NCI-H526 (cell line): ENCODE data around the gene DYSF.

Experiments used
- DNase-seq, 2 experiments: peaks; one replicate each; lab custom pipeline; 2025; lab: John Stamatoyannopoulos, UW

Gene DYSF

GRCh38 chr2:71575966-71576365 is 122.6 kb downstream of the DYSF start:
- DNase-seq, result no peak

- no peak for DNase-seq
Measured at GRCh38 chr2:71576541-71576940, 123.2 kb downstream of the DYSF start.

DNA sequence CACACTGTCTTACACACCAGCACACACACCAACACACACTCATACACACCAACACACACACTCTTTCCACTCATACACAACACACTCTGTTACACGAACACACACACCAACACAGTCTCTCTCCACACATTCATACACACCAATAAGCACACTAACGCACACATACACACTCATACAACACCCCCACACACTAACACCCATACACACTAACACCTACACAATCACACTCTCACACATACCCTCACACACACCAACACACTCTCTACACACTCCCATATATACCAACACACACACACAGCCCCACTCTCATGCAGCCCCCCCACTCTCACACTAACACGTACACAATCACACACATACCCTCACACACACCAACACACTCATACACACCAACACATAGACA is 123.8 kb downstream of the DYSF start:
- no peak for DNase-seq

- no peak for DNase-seq
Measured at GRCh38 chr2:71578767-71579342, 125.5 kb downstream of the DYSF start.

DNA sequence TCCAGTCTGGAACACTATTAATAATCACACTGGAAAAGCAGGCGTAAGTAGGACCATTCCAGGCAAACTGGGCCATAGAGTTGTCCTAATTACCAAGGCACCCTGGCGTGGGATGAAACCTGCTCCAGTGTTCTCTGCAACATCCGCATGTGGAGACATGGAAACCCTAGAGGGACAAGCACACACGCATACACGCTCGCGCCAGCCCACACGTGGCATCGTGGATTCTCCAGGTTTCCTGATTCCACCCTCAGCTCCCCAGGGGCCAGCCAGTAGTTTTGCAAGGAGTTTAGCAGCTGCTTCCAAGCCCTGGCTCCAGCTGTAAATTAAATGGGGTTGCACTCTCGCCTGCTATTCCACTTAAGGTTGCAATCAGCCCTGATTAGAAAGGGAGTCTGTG is 127.7 kb downstream of the DYSF start:
- no peak for DNase-seq

GRCh38 chr2:71583876-71584275 is 130.5 kb downstream of the DYSF start:
- DNase-seq, result no peak

GRCh38 chr2:71586471-71586870 is 133.1 kb downstream of the DYSF start:
- DNase-seq, result no peak

GRCh38 chr2:71587509-71588073 is 134.2 kb downstream of the DYSF start:
- DNase-seq, result no peak

DNA sequence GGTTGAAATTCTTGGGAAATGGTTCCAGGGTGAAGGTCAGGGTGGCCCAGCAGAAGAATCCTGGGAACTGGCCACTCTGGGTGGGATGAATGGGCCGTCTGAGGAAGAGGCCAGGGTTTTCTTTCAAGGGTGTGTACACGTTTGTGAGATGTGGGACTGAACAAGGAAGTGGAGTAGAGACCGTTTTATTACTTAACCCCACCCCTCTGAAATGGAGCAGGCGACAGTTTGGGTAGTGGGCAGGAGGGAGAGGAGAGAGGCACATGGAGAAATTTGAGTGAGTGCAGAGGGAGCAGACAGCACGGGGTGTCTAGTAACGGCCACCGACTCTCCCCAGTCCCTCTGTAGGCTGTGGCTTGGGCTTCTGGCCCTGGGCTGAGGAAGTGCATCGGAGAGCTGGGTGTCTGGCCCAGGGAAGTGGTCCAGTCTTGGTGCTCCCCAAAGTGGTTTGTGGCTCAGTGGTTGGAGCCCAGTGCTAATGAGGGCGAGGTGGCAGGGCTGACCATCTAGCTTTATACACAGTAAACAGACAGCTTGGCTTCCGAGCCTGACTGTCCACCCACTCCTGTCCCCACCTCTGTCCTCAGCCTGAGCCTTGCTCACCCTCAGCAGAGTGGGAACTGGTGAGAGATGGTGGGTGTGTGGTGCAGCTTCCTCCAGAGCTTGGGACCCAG is 135.3 kb downstream of the DYSF start:
- DNase-seq, result no peak

- DNase-seq, result no peak
Measured at GRCh38 chr2:71589763-71590162, 136.4 kb downstream of the DYSF start.

DNA sequence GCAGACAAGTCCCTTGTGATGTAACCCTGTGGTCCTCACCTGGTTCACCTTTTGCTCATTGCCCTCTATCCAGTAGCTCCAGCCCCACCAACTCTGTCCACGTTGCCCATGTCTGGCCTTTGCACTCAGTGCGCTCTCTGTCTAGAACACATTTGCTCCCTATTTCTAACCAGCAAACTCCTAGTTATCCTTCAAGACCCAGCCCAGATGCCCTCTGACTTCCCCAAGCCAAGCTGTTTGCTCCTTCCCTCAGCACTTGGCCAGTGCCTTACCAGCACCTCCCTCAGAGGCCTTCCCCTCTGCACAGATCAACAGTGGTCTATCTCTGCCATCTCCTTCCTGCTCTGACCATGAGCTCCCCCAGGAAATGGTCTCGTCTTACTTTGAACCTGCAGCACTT is 137.7 kb downstream of the DYSF start:
- no peak for DNase-seq

DNA sequence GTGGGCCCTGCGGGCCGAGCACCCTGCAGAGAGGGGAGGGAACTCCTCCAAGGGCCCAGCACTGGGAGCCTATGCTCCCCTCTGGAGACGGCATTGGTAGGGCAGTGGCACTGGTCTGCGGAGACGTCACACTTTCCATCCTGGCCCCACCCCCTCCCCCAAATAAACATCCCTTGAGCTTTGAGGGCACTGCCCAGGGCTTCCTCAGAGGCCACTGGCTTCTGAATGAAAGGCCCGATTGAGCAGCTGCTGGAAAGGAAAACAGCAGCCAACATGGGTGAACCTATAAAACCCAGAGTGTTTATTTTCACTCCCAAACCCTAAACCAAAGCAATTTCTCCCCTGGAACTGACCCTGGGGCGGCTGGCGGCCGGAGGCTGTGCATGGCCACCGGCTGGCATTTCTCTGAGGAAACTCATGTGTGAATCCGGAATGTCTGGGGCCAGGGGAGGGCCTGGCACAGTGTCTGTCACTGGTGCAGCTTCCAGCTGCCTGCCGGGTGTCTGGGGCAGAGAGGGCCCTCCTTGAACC is 138.9 kb downstream of the DYSF start:
- no peak for DNase-seq

GRCh38 chr2:71595569-71595968 is 142.2 kb downstream of the DYSF start:
- DNase-seq, result no peak

DNA sequence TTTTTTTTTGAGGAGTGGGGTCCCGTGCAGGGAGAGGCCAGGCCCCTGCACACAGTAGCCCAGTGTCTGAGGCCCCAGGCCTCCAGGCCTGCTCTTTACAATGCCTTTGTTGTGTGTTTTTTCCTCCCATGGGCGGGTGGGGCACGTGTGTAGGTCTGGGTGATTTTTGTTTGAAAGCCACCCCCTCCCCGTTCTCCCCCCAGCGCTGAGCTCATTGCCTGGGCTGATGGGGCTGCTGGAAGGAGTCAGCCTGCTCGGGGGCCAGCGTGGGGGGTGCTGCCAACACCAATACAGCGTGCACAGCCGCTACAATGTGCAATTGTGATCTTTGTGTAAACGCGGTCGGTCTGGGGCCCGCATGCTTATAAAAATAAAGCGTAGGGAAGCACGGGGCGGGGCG is 142.7 kb downstream of the DYSF start:
- DNase-seq, result no peak

GRCh38 chr2:71597756-71598155 is 144.4 kb downstream of the DYSF start:
- no peak for DNase-seq

- no peak for DNase-seq
Measured at GRCh38 chr2:71598526-71598925, 145.2 kb downstream of the DYSF start.

- DNase-seq, result no peak
Measured at GRCh38 chr2:71599038-71599437, 145.7 kb downstream of the DYSF start.

DNA sequence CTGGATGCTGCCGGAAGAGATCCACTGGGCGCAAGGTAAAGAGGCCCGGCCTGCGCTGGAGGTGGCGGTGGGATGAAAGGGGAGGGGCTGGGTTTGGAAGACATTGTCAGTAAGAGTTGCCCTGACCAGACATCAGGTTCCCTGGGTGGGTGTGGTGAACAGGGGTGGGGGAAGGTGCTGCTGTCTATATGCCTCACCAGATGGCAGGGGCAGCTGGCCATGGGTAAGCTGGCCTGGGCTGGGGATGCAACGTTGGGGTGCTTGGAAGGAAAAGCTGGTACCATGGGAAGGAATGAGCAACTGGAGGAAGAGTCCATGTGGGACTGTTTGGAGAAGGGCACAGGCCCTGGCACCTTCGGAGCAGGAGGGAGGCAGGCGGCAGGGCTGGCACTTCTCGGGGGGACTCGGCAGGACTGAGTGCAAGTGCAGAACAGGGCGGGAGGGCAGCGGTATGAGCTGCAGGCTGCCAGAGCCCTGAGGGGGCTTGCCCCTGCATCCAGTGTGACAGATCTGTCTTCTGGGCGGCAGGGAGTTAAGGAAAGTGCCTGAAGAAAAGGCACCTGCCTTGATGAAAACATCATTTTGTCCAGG is 146.4 kb downstream of the DYSF start:
- no peak for DNase-seq

GRCh38 chr2:71600555-71600954 is 147.2 kb downstream of the DYSF start:
- DNase-seq, result no peak

GRCh38 chr2:71601136-71602114 is 148.1 kb downstream of the DYSF start:
- no peak for DNase-seq

GRCh38 chr2:71602115-71602495 is 148.7 kb downstream of the DYSF start:
- DNase-seq, result no peak

- DNase-seq, result no peak
Measured at GRCh38 chr2:71602581-71602980, 149.2 kb downstream of the DYSF start.
